Chondrocyte (in vitro differentiated cells): ENCODE data around the gene LYZL1. TPM values are rescaled to one million over a fixed set of nuclear protein-coding genes. Genes with fewer than 3 reads are reported as not detected.

Experiments used
- DNase-seq: peaks from one replicate; pipeline ENCODE4 v3.0.0; 2021; ENCODE audit warnings: mixed read lengths, low spot score
- H3K27ac Mint-ChIP-seq: one replicate; pipeline ENCODE4 v1.8.0; 2021; ENCODE audit warnings: mild to moderate bottlenecking, moderate library complexity, mixed read lengths; ENCODE audit not compliant: unreplicated experiment
- H3K27me3 Mint-ChIP-seq: 2 replicates; pipeline ENCODE4 v1.8.0; 2021; ENCODE audit warnings: low read depth, mixed read lengths
- H3K36me3 Mint-ChIP-seq: 2 replicates; pipeline ENCODE4 v1.8.0; 2021; ENCODE audit warnings: low read depth, mixed read lengths
- H3K4me1 Mint-ChIP-seq: 2 replicates; pipeline ENCODE4 v1.8.0; 2021; ENCODE audit warnings: low read depth, mild to moderate bottlenecking, mixed read lengths
- H3K4me3 Mint-ChIP-seq: one replicate; pipeline ENCODE4 v1.8.0; 2021; ENCODE audit warnings: mild to moderate bottlenecking, moderate library complexity, mixed read lengths; ENCODE audit not compliant: unreplicated experiment
- H3K9me3 Mint-ChIP-seq: 2 replicates; pipeline ENCODE4 v1.8.0; 2021; ENCODE audit warnings: low read depth, mixed read lengths
- CTCF ChIP-seq: fragments of 200-600 bp; sonication (generic); IDR thresholded peaks from 2 replicates; pipeline ENCODE4 v1.5.0; 2021; ENCODE audit warnings: antibody characterized with exemption, mild to moderate bottlenecking, moderate library complexity
- total RNA-seq: library from RNA; stranded (reverse); gene quantifications from 3 replicates; pipeline ENCODE4 v1.2.1, GENCODE V29; 2021

LYZL1 gene
- total RNA-seq, 1 donor from 2014 or later: not detected

GRCh38 chr10:29259498-29259897 is 29.4 kb upstream of the LYZL1 start:
- H3K27ac Mint-ChIP-seq: no peak overlapping the region
- no peaks in the 10 kb centered on the region for H3K36me3 Mint-ChIP-seq
- peaks cover 37% of the 10 kb centered on the region for H3K4me1 Mint-ChIP-seq
- TF ChIP-seq CTCF: no peak
- H3K27me3 Mint-ChIP-seq: no peaks in the 10 kb centered on the region
- no peak for DNase-seq
- H3K9me3 Mint-ChIP-seq: no peaks in the 10 kb centered on the region
- no peak overlapping the region for H3K4me3 Mint-ChIP-seq

GRCh38 chr10:29263506-29263905 is 25.4 kb upstream of the LYZL1 start:
- DNase-seq: no peak
- no peak for TF ChIP-seq CTCF
- Mint-ChIP-seq H3K36me3 (no peaks in the 10 kb centered on the region), H3K4me1 (peaks cover 6% of the 10 kb centered on the region), H3K4me3 (no peak overlapping the region), H3K9me3 (no peaks in the 10 kb centered on the region), H3K27me3 (no peaks in the 10 kb centered on the region), H3K27ac (no peak overlapping the region)

- DNase-seq: no peak
- Mint-ChIP-seq H3K36me3 (no peaks in the 10 kb centered on the region), H3K9me3 (peaks cover under 1% of the 10 kb centered on the region), H3K27ac (no peak overlapping the region), H3K4me3 (no peak overlapping the region), H3K27me3 (no peaks in the 10 kb centered on the region), H3K4me1 (peaks cover 6% of the 10 kb centered on the region)
- TF ChIP-seq CTCF: no peak
Observed at GRCh38 chr10:29265210-29265768, 23.6 kb upstream of the LYZL1 start.

GRCh38 chr10:29266641-29267040 is 22.2 kb upstream of the LYZL1 start:
- H3K4me1 Mint-ChIP-seq: peaks cover 6% of the 10 kb centered on the region
- no peak for DNase-seq
- H3K27ac Mint-ChIP-seq: no peak overlapping the region
- H3K36me3 Mint-ChIP-seq: peaks cover 4% of the 10 kb centered on the region
- peaks cover 11% of the 10 kb centered on the region for H3K9me3 Mint-ChIP-seq
- no peak overlapping the region for H3K4me3 Mint-ChIP-seq
- H3K27me3 Mint-ChIP-seq: no peaks in the 10 kb centered on the region
- TF ChIP-seq CTCF: no peak

- DNase-seq: no peak
- H3K36me3 Mint-ChIP-seq: peaks cover 4% of the 10 kb centered on the region
- no peak for TF ChIP-seq CTCF
- H3K27me3 Mint-ChIP-seq: no peaks in the 10 kb centered on the region
- peaks cover 6% of the 10 kb centered on the region for H3K4me1 Mint-ChIP-seq
- no peak overlapping the region for H3K27ac Mint-ChIP-seq
- peaks cover 11% of the 10 kb centered on the region for H3K9me3 Mint-ChIP-seq
- no peak overlapping the region for H3K4me3 Mint-ChIP-seq
Observed at GRCh38 chr10:29268011-29268410, 20.9 kb upstream of the LYZL1 start.
